T-helper 2 cell treated with Interferon-gamma antibody and Interleukin-4, amounts not matched to agents 5 μg/mL and 100 μg/mL, for 36 hours (primary cell): ENCODE measurements around the gene UNC5C.

ENCODE experiments used
- DNase-seq: peaks from one replicate; pipeline ENCODE4 v3.0.0; 2021; ENCODE audit warnings: low spot score
- H3K27ac Mint-ChIP-seq: one replicate; pipeline ENCODE4 v1.8.0; 2021; ENCODE audit warnings: mild to moderate bottlenecking, mixed read lengths
- H3K27me3 Mint-ChIP-seq: one replicate; pipeline ENCODE4 v1.8.0; 2021; ENCODE audit warnings: low read depth, mixed read lengths
- H3K36me3 Mint-ChIP-seq: one replicate; pipeline ENCODE4 v1.8.0; 2021; ENCODE audit warnings: low read depth, mixed read lengths
- H3K4me1 Mint-ChIP-seq: one replicate; pipeline ENCODE4 v1.8.0; 2021; ENCODE audit warnings: low read depth, mixed read lengths
- H3K4me3 Mint-ChIP-seq: one replicate; pipeline ENCODE4 v1.8.0; 2022; ENCODE audit warnings: mild to moderate bottlenecking, moderate library complexity, mixed read lengths
- H3K9me3 Mint-ChIP-seq: one replicate; pipeline ENCODE4 v1.8.0; 2021; ENCODE audit warnings: mixed read lengths

Gene UNC5C

GRCh38 chr4:95124906-95125504 is 423.8 kb downstream of the UNC5C start:
- H3K4me3 Mint-ChIP-seq: no peak overlapping the region
- H3K9me3 Mint-ChIP-seq: no peaks in the 10 kb centered on the region
- DNase-seq: no peak
- no peaks in the 10 kb centered on the region for H3K36me3 Mint-ChIP-seq
- no peak overlapping the region for H3K27ac Mint-ChIP-seq
- peaks cover 11% of the 10 kb centered on the region for H3K27me3 Mint-ChIP-seq
- peaks cover 4% of the 10 kb centered on the region for H3K4me1 Mint-ChIP-seq

- Mint-ChIP-seq H3K9me3 (no peaks in the 10 kb centered on the region), H3K27ac (no peak overlapping the region), H3K36me3 (no peaks in the 10 kb centered on the region), H3K4me1 (no peaks in the 10 kb centered on the region), H3K4me3 (no peak overlapping the region), H3K27me3 (peaks cover 9% of the 10 kb centered on the region)
- no peak for DNase-seq
Measured at GRCh38 chr4:95122001-95122400, 426.8 kb downstream of the UNC5C start.

- H3K9me3 Mint-ChIP-seq: no peaks in the 10 kb centered on the region
- no peak for DNase-seq
- no peak overlapping the region for H3K27ac Mint-ChIP-seq
- no peak overlapping the region for H3K4me3 Mint-ChIP-seq
- no peaks in the 10 kb centered on the region for H3K4me1 Mint-ChIP-seq
- H3K36me3 Mint-ChIP-seq: no peaks in the 10 kb centered on the region
- H3K27me3 Mint-ChIP-seq: peaks cover 11% of the 10 kb centered on the region
Measured at GRCh38 chr4:95120456-95120855, 428.3 kb downstream of the UNC5C start.

- no peak overlapping the region for H3K4me3 Mint-ChIP-seq
- H3K27ac Mint-ChIP-seq: no peak overlapping the region
- H3K4me1 Mint-ChIP-seq: no peaks in the 10 kb centered on the region
- DNase-seq: no peak
- no peaks in the 10 kb centered on the region for H3K36me3 Mint-ChIP-seq
- peaks cover 13% of the 10 kb centered on the region for H3K27me3 Mint-ChIP-seq
- no peaks in the 10 kb centered on the region for H3K9me3 Mint-ChIP-seq
Measured at GRCh38 chr4:95118497-95118896, 430.3 kb downstream of the UNC5C start.

GRCh38 chr4:95114521-95114920 is 434.3 kb downstream of the UNC5C start:
- no peak for DNase-seq
- peaks cover 22% of the 10 kb centered on the region for H3K27me3 Mint-ChIP-seq

More at GRCh38 chr4:95114521-95114920, 434.3 kb downstream of the UNC5C start:
- Mint-ChIP-seq H3K4me3 (no peak overlapping the region), H3K9me3 (no peaks in the 10 kb centered on the region), H3K36me3 (no peaks in the 10 kb centered on the region), H3K27ac (no peak overlapping the region), H3K4me1 (no peaks in the 10 kb centered on the region)
